Fibroblast of pulmonary artery (primary cell): Measurements from ENCODE around the gene SUFU.
A peak's percentile ranks its signal among the peaks of the same experiment; 100 is the strongest.

Experiments used
- DNase-seq: peaks from one replicate; pipeline ENCODE4 v3.0.0-alpha.2; 2010; ENCODE audit warnings: low read depth
- H3K4me3 ChIP-seq: replicated peaks from 2 replicates; pipeline ENCODE4 v1.5.1; 2011; ENCODE audit warnings: low read depth, mild to moderate bottlenecking, control low read depth, low read length, moderate library complexity
- CTCF ChIP-seq: IDR thresholded peaks from 2 replicates; pipeline ENCODE4 v1.5.1; 2011; ENCODE audit warnings: mild to moderate bottlenecking, control low read depth, low read length, inconsistent platforms; ENCODE audit errors: missing control alignments

The SUFU gene

DNA sequence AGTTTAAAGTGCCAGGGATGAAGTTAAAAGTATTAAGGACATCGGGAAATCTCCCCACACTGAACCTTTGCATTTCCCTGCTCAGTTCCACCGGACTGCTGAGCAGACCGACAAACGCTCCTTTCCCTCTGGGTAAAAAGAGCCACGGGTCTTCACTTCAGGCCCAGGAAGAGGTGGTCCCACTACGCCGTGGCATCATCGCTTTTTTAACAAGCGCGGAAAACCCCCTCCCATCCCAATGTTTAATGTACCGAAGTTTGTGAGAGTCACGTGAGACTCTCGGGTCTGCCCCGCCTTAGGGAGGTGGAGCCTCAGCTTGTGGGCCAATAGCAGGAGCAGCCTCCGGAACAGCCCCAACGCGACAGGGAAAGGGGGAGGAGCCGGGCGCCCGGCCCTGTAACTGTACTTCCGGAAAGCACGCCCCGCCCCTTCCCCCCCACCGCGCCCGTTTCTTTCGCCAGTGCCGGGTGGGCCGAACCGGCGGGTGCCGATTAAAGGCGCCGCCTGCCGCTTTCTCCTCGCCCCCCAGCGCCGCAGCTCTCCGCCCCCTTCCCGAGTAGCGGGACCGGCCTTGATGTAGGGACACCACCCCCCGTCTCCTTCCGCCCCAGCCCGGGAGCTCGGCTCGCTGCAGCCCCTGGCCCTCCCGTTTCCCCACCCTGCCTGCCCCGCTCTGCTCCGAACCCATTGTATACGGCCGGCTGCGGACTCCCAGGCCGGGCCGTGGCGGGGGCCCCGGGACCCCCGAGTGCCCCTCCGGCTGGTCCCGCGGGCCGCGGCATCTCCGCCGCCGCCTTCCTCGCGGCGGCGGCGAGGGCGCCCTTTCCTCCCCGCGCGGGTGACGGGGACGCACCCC lies 138.3 kb downstream of the SUFU start:
- TF ChIP-seq CTCF, result no peak
- H3K4me3 ChIP-seq, result peak overlapping the region; percentile 100
- peak; percentile 98 for DNase-seq

GRCh38 chr10:102642736-102643335 lies 139.1 kb downstream of the SUFU start:
- TF ChIP-seq CTCF, result no peak
- peak overlapping the region; percentile 100 for H3K4me3 ChIP-seq
- peak; percentile 81 for DNase-seq

DNA sequence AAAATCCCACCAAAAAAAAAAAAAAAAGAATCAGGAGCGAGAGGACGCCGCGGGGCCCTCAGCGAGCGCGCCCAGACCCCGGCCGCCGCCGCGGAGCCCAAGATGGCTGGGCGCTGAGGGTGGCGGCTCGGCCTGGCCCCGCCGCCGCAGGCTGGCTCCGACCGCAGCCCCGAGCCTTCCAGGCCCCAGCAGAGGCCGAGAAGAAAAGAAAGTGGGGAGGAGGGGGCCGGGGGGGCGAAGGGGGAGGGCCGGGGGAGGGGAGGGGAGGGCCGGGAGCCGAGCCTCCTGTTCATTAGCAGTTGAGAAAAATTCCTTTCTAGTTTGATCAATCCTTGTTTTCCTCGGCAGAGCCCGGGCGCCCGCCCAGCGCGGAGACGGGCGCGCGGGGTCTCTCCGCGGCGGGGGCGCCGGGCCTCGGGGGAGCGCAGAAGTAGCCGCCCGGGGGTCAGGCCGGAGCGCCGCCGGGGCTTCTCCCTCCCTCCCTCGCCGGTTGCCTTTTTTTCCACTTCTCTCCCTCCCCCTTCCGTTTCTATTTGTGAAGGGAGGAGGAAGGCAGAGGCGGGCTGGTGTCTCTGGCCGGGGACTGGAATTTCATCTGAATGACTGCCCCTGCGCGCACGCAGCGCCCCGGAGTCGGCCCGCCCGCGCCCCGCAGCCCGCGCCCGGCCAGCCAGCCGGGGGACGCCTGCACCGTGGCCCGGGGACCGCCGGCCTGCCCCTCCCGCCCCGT lies 139.7 kb downstream of the SUFU start:
- no peak for TF ChIP-seq CTCF
- DNase-seq, result peak; percentile 86

DNA sequence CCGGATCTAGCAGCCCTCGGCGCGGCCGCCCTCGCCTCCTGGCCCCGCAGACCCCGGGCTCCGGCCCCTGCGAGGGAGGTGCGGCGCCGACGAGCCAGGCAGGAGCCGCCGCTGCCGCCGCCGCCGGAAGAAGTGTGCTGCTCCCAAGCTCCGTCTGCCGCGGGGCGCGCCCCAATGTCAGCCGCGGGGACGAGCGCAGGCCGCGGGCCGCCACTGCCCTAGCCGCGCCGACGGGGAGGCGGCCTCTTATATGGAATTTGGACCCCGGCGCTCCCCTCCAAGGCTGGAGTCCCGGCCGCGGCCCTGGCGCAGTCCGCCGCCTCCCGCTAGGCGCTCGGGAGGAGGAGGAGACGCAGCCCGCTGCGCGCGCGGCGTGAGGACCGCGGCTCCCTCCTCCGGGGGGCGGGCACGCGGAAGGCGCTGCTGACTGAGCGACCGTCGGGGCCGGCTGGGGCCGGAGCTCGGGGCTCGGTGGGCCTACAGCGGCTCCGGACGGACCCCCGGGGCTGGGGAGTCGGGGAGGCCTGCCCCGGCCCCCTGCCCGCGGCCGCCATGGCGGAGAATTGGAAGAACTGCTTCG lies 140.4 kb downstream of the SUFU start, which contains the start of gene TRIM8:
TRIM8 (plus strand) TSS at position 414 of the 580 bp plus-strand sequence; CDS start at position 553, 139 bp downstream.
- no peak for TF ChIP-seq CTCF
- DNase-seq, result peak; percentile 33
- peak within 1 kb of the TSS; percentile 100 for H3K4me3 ChIP-seq

More for the DNA sequence above, 139.7 kb downstream of the SUFU start:
- peak overlapping the region; percentile 100 for H3K4me3 ChIP-seq

DNA sequence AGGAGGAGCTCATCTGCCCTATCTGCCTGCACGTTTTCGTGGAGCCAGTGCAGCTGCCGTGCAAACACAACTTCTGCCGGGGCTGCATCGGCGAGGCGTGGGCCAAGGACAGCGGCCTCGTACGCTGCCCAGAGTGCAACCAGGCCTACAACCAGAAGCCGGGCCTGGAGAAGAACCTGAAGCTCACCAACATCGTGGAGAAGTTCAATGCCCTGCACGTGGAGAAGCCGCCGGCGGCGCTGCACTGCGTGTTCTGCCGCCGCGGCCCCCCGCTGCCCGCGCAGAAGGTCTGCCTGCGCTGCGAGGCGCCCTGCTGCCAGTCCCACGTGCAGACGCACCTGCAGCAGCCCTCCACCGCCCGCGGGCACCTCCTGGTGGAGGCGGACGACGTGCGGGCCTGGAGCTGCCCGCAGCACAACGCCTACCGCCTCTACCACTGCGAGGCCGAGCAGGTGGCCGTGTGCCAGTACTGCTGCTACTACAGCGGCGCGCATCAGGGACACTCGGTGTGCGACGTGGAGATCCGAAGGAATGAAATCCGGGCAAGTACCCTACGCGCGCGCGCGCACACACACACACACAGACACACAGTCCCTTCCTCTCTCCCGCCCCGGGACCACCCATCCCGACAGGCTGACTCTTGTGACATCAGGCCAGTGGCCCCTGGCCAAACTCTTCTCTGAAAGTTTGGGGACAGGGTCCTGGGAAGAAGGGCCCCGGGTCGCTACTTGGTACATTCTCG lies 141.0 kb downstream of the SUFU start:
- peak; percentile 69 for DNase-seq
- TF ChIP-seq CTCF, result peak; percentile 31

GRCh38 chr10:102645388-102645740 lies 141.6 kb downstream of the SUFU start:
- TF ChIP-seq CTCF, result no peak
- peak overlapping the region; percentile 100 for H3K4me3 ChIP-seq
- peak; percentile 57 for DNase-seq

More for the DNA sequence above, 141.0 kb downstream of the SUFU start:
- H3K4me3 ChIP-seq, result peak overlapping the region; percentile 100
